Erythroblast (primary cell): ENCODE data around the gene DCP1A.
A peak's percentile ranks its signal among the peaks of the same experiment; 100 is the strongest.

ENCODE experiments used
- GATA1 ChIP-seq: IDR thresholded peaks from 2 replicates; pipeline ENCODE4 v1.6.1; 2011; ENCODE audit warnings: low read depth, mild to moderate bottlenecking, control low read depth, low read length, moderate library complexity
- POLR2A ChIP-seq: IDR thresholded peaks from 2 replicates; pipeline ENCODE4 v1.6.1; 2011; ENCODE audit warnings: mild to moderate bottlenecking, low read length

DNA sequence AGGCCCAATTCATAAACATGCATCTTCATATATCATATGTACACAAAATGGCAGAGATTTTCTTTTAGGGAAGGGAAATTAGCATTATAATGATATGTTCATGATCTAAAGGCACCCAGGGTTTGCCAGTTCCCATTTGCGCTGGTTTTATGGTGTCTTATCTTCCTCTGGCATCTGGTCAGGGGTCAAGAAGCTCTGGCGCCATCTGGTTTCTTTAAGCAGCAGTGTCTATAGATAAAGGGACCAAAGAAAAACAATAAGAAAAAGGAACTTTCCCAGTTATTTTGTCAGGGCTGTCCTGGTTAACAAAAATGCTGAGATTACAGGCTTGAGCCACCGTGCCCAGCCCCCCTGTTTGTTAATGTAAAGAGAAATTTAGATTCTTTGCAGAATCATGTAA is 3.3 kb upstream of the DCP1A start:
- TF ChIP-seq POLR2A (no peak), GATA1 (peak; percentile 56)
